AG04449 (cell line): ENCODE measurements around the gene CDX1.

Experiments used
- CTCF ChIA-PET: fragments of 350-600 bp; formaldehyde crosslinking; extraction: SDS; loops from one replicate; lab custom pipeline; 2021; ENCODE audit warnings: antibody characterized with exemption; lab: Yijun Ruan, JAX
- POLR2A ChIA-PET: fragments of 400-600, 350-600 bp; formaldehyde crosslinking; extraction: SDS; loops from one replicate; lab custom pipeline; 2020; ENCODE audit warnings: antibody characterized with exemption, inconsistent platforms; lab: Yijun Ruan, JAX
- DNase-seq: peaks from one replicate; pipeline ENCODE4 v3.0.0-alpha.2; 2010; ENCODE audit warnings: low read depth, low spot score
- H3K4me3 ChIP-seq: 2 replicates; pipeline ENCODE4 v1.5.1; 2011; ENCODE audit warnings: low read depth, mild to moderate bottlenecking, control low read depth, low read length
- CTCF ChIP-seq: IDR thresholded peaks from one replicate; pipeline ENCODE4 v1.5.1; 2011; ENCODE audit warnings: mild to moderate bottlenecking, moderate library complexity, low read length, control low read depth, inconsistent platforms; ENCODE audit not compliant: insufficient read depth; ENCODE audit errors: missing control alignments

CDX1 gene

GRCh38 chr5:150156027-150156368, 10.6 kb upstream of the CDX1 start:
- POLR2A ChIA-PET, result interaction anchor here (0.5 to 8.6 kb wide), 5 partner anchors 15 to 59 kb away, joined by 3 to 115 read pairs (median 3); no protein-coding TSS in a partner anchor
- TF ChIP-seq CTCF, result no peak
- H3K4me3 ChIP-seq, result peak overlapping the region; percentile 74
- CTCF ChIA-PET, result interaction anchor here (1.3 to 4.9 kb wide), 2 partner anchors 16 to 40 kb away, joined by 3 to 22 read pairs; no protein-coding TSS in a partner anchor
- no peak for DNase-seq

DNA sequence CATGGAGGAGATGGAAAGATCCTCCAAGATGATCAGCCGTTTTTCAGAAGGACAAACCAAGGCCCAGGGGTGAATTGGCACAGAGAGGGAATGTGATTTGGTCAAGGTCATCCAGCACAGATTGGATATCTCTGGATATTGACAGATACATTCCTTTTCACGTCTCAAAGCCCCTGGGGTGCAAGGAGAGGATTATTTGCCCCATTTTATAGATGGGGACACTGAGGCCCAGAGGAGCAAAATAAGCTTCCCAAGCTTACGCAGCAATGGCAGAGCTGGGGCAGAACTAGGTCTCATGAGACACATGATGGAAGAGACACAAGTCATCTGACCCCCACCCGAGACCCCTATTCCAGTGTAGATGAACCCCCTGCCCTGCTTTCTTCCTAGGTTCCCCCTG, 10.0 kb upstream of the CDX1 start:
- ChIA-PET CTCF (interaction anchor here (4.9 to 9.1 kb wide), 3 partner anchors 17 to 61 kb away, joined by 22 to 176 read pairs (median 81); no protein-coding TSS in a partner anchor), POLR2A (interaction anchor here (8.6 kb wide), 1 partner anchor 15 kb away, joined by 115 read pairs; no protein-coding TSS in a partner anchor)
- no peak for DNase-seq
- H3K4me3 ChIP-seq, result peak overlapping the region; percentile 74; the same call in 1 of the 2 replicates
- TF ChIP-seq CTCF, result no peak

GRCh38 chr5:150157168-150157567, 9.4 kb upstream of the CDX1 start:
- ChIA-PET POLR2A (no interaction called here), CTCF (interaction anchor here (0.9 to 9.1 kb wide), 4 partner anchors 17 to 76 kb away, joined by 3 to 176 read pairs (median 52); no protein-coding TSS in a partner anchor)
- no peak for TF ChIP-seq CTCF
- H3K4me3 ChIP-seq, result no peak overlapping the region
- DNase-seq, result no peak

DNA sequence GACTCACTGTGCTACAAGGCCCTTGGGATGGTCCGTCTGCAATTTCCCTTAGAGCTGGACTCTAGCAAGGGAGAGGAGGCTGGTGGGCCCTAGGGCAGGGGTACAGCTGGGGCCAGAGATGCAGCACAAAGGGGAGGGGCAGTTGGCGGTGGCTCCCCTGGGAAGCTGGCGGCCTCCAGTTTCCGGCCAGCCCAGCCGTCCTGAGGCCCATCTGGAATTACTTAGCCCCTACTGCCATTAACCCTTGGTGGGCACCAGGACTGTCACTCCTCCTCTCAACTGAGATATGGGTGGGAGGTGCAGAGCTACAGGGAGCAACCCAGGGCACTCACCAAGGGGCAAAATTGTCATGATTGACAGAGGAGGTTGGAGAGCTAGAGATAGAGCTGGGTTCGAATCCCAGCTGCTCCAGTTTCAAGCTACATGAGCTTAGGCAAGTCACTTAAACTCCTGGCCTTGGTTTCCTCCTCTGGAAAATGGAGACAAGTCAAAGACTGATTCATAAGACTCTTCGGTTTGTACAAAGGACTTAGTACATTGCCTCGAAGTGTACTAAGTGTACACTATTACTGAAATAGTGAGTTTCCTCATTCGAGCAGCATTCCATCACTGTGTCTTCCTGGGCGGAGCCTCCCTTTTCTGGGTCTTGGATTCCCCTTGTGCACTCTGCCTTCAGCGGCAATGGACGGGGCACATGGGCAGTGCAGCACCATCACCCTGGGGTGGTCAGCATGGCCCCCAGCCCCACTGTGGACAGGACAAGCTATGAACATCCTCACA, 8.2 kb upstream of the CDX1 start:
- POLR2A ChIA-PET, result interaction anchor here (0.5 to 1.3 kb wide), 7 partner anchors 8 to 620 kb away, joined by 3 to 4 read pairs (median 3); partner anchors contain the start of gene SMIM3
- no peak overlapping the region for H3K4me3 ChIP-seq

DNA sequence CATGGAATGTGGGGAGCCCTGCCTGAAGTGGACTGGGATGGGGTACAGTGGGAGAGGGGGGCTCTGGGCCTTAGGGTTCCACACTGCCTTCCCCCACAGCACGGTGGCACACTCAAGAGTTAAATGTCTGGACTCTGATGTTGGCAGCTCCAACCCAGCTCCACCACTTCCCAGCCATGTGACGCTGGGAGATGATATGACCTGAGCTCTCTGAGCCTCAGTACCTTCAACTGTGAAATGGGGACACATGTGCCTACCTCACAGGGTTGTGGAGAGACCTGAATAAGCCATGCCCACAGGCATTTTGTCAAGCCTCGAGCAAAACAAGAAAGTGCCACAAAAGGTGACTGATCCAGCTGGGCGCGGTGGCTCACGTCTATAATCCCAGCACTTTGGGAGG, 7.5 kb upstream of the CDX1 start:
- no peak for TF ChIP-seq CTCF
- no peak overlapping the region for H3K4me3 ChIP-seq
- CTCF ChIA-PET, result interaction anchor here (0.7 to 9.1 kb wide), 10 partner anchors 13 to 325 kb away, joined by 3 to 176 read pairs (median 4); no protein-coding TSS in a partner anchor
- DNase-seq, result no peak
- POLR2A ChIA-PET, result interaction anchor here (0.8 to 1.3 kb wide), 4 partner anchors 9 to 220 kb away, joined by 3 read pairs; no protein-coding TSS in a partner anchor

More for the DNA sequence above, 8.2 kb upstream of the CDX1 start:
- no peak for TF ChIP-seq CTCF
- CTCF ChIA-PET, result interaction anchor here (0.9 to 9.1 kb wide), 8 partner anchors 12 to 324 kb away, joined by 3 to 176 read pairs (median 4); no protein-coding TSS in a partner anchor
- no peak for DNase-seq

GRCh38 chr5:150159741-150160179, 6.8 kb upstream of the CDX1 start:
- no peak overlapping the region for H3K4me3 ChIP-seq
- ChIA-PET POLR2A (interaction anchor here (0.9 kb wide), 1 partner anchor 21 kb away, joined by 3 read pairs; no protein-coding TSS in a partner anchor), CTCF (interaction anchor here (0.7 to 9.1 kb wide), 10 partner anchors 10 to 191 kb away, joined by 3 to 176 read pairs (median 4); no protein-coding TSS in a partner anchor)
- DNase-seq, result no peak
- no peak for TF ChIP-seq CTCF
